Right ventricle myocardium inferior (tissue), 1 donor: ENCODE measurements around the gene ALAS1. TPM values are rescaled to one million over a fixed set of nuclear protein-coding genes. Genes with fewer than 3 reads are reported as not detected.

Experiments used
- ATAC-seq: fragments of 200-7000 bp; cut with Tn5 transposase; one replicate; pipeline ENCODE4 v1.9.1; 2020; ENCODE audit warnings: mild to moderate bottlenecking, moderate library complexity
- DNase-seq: peaks from one replicate; pipeline ENCODE4 v3.0.0; 2021; ENCODE audit errors: missing footprints
- intact Hi-C: fragments of 100-400 bp; cut with DNase I; formaldehyde crosslinking; loops from one replicate; pipeline ENCODE4 v1.11.0; 2022
- total RNA-seq: library from RNA; stranded (reverse); fragmentation: NEBNext Ultra II Directional; extraction: Animal tissue kit (Norgen Biotek cat#: 25700); gene quantifications from one replicate; pipeline ENCODE4 v1.2.1, GENCODE V29; 2021
- donor health status: DM: no; HTN: yes; CAD: no; lungs with severe emphysema.

Gene ALAS1
- total RNA-seq, 1 donor from 2014 or later = 186 TPM

DNA sequence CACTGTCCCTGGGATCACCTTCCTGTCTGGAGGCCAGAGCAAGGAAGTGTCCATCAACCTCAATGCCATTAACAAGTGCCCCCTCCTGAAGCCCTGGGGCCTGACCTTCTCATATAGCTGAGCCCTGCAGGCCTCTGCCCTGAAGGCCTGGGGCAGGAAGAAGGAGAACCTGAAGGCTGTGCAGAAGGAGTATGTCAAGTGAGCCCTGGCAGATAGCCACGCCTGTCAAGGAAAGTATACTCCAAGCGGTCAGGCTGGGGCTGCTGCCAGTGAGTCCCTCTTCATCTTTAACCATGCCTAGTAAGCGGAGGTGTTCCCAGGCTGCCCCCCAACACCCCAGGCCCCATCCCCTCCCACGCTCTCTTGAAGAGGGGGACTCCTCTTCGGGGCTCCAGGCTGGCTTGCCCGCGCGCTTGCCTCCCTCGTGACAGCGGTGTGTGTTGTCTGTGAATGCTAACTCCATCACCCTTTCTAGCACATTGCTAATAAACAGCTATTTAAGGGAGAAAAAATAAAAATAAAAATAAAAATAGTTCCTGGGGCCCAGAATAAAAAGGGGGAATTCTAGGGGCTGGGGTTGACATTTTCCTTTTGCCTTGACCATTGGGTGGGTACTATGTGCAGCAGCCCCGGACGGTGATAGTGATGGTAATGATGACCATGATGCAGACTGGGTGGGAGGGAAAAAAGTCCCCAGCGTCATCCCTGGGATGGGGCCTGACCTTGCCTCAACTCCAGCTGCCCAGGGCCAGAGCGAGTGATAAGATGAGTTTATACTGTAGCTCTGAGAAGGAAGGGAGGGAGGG lies 3.3 kb upstream of the ALAS1 start:
- ATAC-seq = no peak
- DNase-seq = no peak
- intact Hi-C loops = loop anchor here (5.0 kb wide), 1 partner anchor 42 kb away; the partner anchor contains the start of gene POC1A

DNA sequence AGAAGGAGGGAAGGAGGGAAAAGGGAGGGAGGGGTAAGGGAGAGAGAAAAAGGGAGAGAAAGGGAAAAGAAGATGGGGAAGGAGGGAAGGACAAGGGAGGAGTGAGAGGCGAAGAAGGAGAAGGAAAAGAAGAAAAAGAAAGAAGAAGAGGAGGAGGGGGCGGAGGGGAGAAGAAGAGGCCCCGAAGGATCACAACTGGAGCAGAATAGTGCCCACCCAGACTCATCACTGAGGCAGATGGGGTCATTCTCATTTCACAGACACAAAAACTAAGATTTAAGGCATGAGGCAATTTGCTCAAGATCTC lies 2.7 kb upstream of the ALAS1 start:
- ATAC-seq (no peak), DNase-seq (no peak)
- intact Hi-C loops = loop anchor here (5.0 kb wide), 1 partner anchor 43 kb away; the partner anchor contains the start of gene POC1A

DNA sequence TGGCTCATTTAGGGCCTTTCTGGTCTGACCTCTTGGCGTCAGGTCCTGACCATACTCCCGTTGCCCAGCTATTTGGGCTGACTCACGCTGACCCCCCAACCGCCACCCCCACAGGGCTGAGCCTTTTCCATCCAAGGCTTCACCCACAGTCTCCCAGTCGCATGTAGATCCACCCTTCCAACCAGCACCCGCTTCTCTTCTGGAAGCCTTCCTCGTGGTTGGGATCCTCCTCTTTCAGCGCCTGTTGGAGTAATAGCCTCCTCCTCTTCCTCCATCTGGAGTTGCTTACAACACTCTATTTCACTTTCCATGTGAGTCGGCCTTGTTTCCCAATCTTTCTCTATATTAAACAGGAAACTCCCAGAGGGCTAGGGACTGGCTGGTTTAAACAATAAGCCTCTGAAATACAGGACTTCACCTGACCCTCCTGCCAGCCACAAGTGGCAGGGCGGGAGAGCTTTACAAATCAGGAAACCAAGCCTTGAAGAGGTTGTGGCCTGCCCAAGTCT lies 2.1 kb upstream of the ALAS1 start:
- intact Hi-C loops = loop anchor here (5.0 kb wide), 1 partner anchor 44 kb away; the partner anchor contains the start of gene POC1A
- DNase-seq (no peak), ATAC-seq (peak; percentile 32)

- no peak for ATAC-seq
- intact Hi-C loops = loop anchor here (5.0 kb wide), 1 partner anchor 45 kb away; the partner anchor contains the start of gene POC1A
- no peak for DNase-seq
Observed at GRCh38 chr3:52196977-52197376, 983 bp upstream of the ALAS1 start.

DNA sequence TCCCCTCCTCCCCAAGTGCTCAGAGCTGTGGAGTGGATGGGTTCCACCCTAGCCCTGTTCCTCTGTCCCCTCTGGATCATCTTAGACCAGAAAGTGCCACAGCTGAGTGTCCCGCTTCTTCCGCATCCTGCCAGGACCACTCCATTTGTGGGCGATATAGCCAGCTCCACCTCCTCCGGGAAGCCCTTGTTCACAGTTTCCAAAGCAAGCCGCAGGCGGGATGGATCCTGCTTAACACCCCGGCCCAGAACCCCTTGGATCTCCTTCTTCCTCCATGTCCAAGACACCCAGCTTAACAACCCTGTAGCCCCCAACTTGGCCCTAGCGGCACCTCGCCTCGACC lies 490 bp upstream of the ALAS1 start:
- DNase-seq = no peak
- ATAC-seq = no peak
- intact Hi-C loops = loop anchor here (5.0 kb wide), 1 partner anchor 45 kb away; the partner anchor contains the start of gene POC1A

DNA sequence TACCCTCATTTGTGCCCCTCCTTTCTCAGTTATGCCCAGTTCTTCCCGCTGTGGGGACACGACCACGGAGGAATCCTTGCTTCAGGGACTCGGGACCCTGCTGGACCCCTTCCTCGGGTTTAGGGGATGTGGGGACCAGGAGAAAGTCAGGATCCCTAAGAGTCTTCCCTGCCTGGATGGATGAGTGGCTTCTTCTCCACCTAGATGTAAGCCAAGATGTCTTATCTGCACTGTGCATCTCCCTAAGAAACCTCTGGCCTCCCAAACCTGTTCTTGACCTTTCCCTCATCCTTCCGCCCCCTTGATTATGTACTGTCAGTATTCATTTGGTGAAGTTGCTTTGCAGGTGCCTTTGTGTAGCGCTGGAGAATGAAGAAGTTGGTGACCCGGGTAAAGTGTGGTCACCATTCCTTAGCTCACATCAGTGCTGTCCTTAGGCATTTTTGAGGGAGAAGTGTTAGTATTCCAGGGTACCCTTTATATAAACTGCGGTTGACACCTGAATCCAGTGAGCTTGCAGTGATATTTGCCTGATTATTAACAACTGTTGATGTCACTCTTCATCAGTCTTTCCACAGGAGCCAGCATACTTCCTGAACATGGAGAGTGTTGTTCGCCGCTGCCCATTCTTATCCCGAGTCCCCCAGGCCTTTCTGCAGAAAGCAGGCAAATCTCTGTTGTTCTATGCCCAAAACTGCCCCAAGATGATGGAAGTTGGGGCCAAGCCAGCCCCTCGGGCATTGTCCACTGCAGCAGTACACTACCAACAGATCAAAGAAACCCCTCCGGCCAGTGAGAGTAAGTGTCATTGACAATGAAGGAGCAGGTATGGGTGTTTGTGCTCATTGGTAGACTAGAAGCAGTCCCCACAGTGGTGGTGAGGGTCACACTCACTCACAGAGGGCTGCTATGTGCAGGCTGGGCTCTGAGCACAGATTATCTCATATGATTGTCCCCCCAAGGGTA lies 966 bp downstream of the ALAS1 start:
- intact Hi-C loops = loop anchor here (5.0 kb wide), 1 partner anchor 47 kb away; the partner anchor contains the start of gene POC1A
- ATAC-seq (no peak), DNase-seq (no peak)

DNA sequence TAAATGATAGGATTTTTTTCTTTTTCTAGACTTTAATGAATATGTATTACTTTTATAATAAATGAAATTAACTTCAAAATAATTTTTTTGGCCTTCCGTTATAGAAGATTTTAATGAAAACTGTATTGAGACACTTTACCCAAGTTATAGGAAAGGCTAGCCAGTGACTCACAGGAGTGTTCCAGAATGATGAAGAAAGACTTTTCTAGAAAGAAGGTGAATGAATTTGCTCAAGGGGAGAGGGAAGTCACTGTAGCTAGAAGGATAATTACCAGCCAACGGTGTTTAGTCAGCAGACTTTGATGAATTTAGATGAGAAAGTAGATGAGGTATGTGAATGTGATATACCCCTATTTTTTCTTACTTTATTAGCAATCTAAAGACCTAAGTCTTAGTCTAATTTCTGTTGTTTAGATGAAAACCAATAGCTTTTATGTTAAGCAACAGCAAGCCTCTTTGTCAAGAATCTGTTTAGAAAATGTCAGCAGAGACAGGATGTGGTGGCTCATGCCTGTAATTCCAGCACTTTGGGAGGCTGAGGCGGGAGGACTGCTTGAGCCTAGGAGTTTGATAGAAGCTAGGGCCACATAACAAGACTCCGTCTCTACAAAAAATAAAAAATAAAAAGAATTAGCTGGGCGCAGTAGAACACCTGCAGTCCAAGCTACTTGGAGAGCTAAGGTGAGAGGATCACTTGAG lies 3.2 kb downstream of the ALAS1 start:
- intact Hi-C loops = no loop called here
- ATAC-seq (no peak), DNase-seq (no peak)

GRCh38 chr3:52202384-52203077 lies 4.6 kb downstream of the ALAS1 start:
- no peak for ATAC-seq
- intact Hi-C loops = no loop called here

GRCh38 chr3:52203701-52204100 lies 5.7 kb downstream of the ALAS1 start:
- no peak for ATAC-seq
- intact Hi-C loops = no loop called here
- DNase-seq = no peak

More at GRCh38 chr3:52202384-52203077, 4.6 kb downstream of the ALAS1 start:
- no peak for DNase-seq

GRCh38 chr3:52204337-52205073 lies 6.5 kb downstream of the ALAS1 start:
- ATAC-seq (no peak), DNase-seq (no peak)
- intact Hi-C loops = no loop called here

DNA sequence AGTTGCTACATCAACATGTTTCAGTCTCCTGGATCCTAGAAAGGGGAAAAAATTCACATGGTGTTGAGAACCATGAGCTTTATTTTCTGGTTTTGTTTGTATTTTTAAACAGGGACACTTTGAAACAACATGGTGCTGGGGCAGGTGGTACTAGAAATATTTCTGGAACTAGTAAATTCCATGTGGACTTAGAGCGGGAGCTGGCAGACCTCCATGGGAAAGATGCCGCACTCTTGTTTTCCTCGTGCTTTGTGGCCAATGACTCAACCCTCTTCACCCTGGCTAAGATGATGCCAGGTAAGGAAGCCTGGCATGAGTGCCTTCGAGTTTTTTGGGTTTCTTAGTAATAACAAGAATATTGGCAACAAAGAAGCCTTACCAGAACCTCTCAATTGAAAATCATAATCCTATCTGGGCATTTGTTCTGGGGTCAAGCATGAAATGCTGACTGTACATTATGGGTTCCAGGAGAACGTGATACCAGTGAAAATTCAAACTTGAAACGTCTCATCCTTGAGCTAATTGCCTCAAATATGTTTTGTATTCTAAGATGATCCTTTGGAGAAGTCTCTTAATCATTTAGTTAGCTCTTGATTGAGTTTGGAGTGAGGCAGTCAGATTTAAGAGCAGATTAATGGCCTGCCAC lies 7.9 kb downstream of the ALAS1 start:
- DNase-seq (no peak), ATAC-seq (no peak)
- intact Hi-C loops = no loop called here

- no peak for ATAC-seq
- intact Hi-C loops = no loop called here
- DNase-seq = no peak
Observed at GRCh38 chr3:52208556-52208955, 10.6 kb downstream of the ALAS1 start.

DNA sequence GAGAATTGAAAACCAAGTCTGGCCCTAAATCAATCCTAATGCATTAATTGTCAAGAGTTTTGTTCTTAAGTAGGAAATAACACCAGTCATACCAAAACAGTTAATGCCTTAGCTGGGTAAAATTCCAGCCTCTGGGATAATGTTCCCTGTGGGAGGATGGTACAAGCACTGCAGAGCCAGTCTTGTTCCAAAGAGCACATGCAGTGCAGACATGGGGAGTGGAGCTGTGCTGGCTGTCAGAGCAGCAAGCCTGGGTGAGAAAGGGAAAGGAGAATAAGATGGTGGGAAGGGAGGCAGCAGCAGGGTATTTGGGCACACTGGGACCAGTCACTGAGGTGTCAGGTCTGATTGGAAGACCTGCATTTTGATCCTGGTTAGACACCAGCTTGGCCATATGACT lies 12.1 kb downstream of the ALAS1 start:
- intact Hi-C loops = no loop called here
- no peak for DNase-seq

GRCh38 chr3:52210550-52211046 lies 12.6 kb downstream of the ALAS1 start:
- DNase-seq (no peak), ATAC-seq (peak; percentile 6)
- intact Hi-C loops = no loop called here

More for the DNA sequence above, 12.1 kb downstream of the ALAS1 start:
- no peak for ATAC-seq

DNA sequence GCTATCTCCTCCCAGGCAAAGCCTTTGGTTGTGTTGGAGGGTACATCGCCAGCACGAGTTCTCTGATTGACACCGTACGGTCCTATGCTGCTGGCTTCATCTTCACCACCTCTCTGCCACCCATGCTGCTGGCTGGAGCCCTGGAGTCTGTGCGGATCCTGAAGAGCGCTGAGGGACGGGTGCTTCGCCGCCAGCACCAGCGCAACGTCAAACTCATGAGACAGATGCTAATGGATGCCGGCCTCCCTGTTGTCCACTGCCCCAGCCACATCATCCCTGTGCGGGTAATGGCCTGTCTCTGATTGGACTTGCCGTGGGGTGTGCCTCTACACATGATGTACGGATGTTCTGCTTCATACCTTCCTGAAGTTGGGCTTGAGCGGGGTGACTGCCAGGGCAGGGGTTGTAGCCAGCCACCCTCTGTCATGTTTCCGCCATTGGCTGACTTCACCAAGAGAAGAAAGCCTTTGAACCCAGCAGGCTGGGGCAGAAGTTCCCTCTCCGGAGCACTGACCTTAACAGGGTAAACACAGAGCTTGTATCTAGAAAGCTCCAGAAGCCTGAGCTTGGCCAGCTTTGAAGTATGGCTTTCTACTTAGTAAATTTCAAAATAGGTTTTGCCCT lies 13.4 kb downstream of the ALAS1 start:
- intact Hi-C loops = no loop called here
- no peak for ATAC-seq

GRCh38 chr3:52213005-52213404 lies 15.0 kb downstream of the ALAS1 start:
- ATAC-seq (no peak), DNase-seq (no peak)
- intact Hi-C loops = no loop called here

More for the DNA sequence above, 13.4 kb downstream of the ALAS1 start:
- DNase-seq = no peak
